ENCODE results near the gene LSM4. TPM values are rescaled to one million over a fixed set of nuclear protein-coding genes. Genes with fewer than 3 reads are reported as not detected.

LSM4 gene
- total and polyA plus RNA-seq, 10 of the 15 experiments (the other 5 are each of a cell fraction or from before 2014, with no cell fraction given) = 12.6 to 652 (median 217) TPM

DNA sequence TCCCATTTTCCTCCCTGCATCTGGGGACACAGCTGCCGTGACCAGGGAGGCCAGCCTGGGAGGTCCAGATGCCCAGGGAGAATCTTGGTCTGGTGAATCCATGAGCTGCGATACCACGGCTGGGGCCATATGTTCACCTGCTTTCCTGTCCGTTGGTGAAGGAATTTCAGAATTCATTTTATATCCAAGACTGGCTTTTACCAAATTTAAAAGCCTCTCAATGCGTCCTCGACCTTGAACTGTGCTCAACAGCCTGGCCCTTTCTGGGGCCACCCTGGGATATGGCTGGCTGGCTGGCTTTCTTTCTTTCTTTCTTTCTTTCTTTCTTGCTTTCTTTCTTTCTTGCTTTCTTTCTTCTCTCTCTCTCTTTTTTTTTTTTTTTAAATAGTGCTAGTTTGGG, 40.9 kb upstream of the LSM4 start:
- Histone ChIP-seq H3K9me3 (replicated peaks; ENCODE audit: control insufficient read depth, insufficient read depth, low read length) (no peaks in the 10 kb centered on the region; the same call in 2 of the 3 replicates), H3K36me3 (ENCODE audit: control insufficient read depth in 2 of 2, insufficient read depth in 2 of 2, low read length in 1 of 2) (peaks cover 0 to 10% of the 10 kb centered on the region in 2 experiments), H3K27me3 (replicated peaks in 1 of 2; ENCODE audit: control insufficient read depth in 2 of 2, insufficient read depth in 2 of 2, low read length in 1 of 2) (no peaks in the 10 kb centered on the region), H3K4me1 (ENCODE audit: control insufficient read depth, insufficient read depth, low read length) (peaks cover 11% of the 10 kb centered on the region), H2AFZ (ENCODE audit: control insufficient read depth, low read depth, low read length) (no peak overlapping the region), H3K4me3 (no peak overlapping the region), H3K79me2 (ENCODE audit: control insufficient read depth, insufficient read depth, low read length) (no peaks in the 10 kb centered on the region), H3K9ac (ENCODE audit: control insufficient read depth, insufficient read depth, low read length) (no peak overlapping the region), H3K4me2 (ENCODE audit: control insufficient read depth, insufficient read depth) (no peak overlapping the region), H4K20me1 (ENCODE audit: control insufficient read depth, insufficient read depth) (no peaks in the 10 kb centered on the region), H3K27ac (ENCODE audit: control insufficient read depth, insufficient read depth) (no peak overlapping the region)
- ChIA-PET RAD21 (ENCODE audit: unreplicated experiment) (no interaction called here), POLR2A (no interaction called here), SMC1A (ENCODE audit: uncharacterized antibody, unreplicated experiment) (no interaction called here), CTCF (no interaction called here)
- ATAC-seq = no peak
- no peak for TF ChIP-seq MTA2 (IDR thresholded peaks at IDR 0.05; ENCODE audit: low read depth)
- TF ChIP-seq PKNOX1 (IDR thresholded peaks at IDR 0.05) = no peak
- TF ChIP-seq NRF1 (conservative IDR thresholded peaks at IDR 0.05; ENCODE audit: low read depth, low read length) = no peak
- TF ChIP-seq POLR2AphosphoS5 (IDR thresholded peaks at IDR 0.05; ENCODE audit: low read length) = no peak
- no peak for TF ChIP-seq ZNF274 (IDR thresholded peaks at IDR 0.05; ENCODE audit: insufficient read depth, insufficient read length)
- TF ChIP-seq NR2F1 (conservative IDR thresholded peaks at IDR 0.05) = no peak
- no peak for TF ChIP-seq JUND (IDR thresholded peaks at IDR 0.05; ENCODE audit: low read depth, low read length)
- no peak for TF ChIP-seq KAT2A (conservative IDR thresholded peaks at IDR 0.05; ENCODE audit: control insufficient read depth, low read depth, low read length)
- no peak for TF ChIP-seq POLR2AphosphoS2 (IDR thresholded peaks at IDR 0.05; ENCODE audit: low read depth, low read length)
- TF ChIP-seq, protein P1, sequence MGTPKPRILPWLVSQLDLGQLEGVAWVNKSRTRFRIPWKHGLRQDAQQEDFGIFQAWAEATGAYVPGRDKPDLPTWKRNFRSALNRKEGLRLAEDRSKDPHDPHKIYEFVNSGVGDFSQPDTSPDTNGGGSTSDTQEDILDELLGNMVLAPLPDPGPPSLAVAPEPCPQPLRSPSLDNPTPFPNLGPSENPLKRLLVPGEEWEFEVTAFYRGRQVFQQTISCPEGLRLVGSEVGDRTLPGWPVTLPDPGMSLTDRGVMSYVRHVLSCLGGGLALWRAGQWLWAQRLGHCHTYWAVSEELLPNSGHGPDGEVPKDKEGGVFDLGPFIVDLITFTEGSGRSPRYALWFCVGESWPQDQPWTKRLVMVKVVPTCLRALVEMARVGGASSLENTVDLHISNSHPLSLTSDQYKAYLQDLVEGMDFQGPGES (IDR thresholded peaks at IDR 0.05) = no peak
- TF ChIP-seq, protein P2, sequence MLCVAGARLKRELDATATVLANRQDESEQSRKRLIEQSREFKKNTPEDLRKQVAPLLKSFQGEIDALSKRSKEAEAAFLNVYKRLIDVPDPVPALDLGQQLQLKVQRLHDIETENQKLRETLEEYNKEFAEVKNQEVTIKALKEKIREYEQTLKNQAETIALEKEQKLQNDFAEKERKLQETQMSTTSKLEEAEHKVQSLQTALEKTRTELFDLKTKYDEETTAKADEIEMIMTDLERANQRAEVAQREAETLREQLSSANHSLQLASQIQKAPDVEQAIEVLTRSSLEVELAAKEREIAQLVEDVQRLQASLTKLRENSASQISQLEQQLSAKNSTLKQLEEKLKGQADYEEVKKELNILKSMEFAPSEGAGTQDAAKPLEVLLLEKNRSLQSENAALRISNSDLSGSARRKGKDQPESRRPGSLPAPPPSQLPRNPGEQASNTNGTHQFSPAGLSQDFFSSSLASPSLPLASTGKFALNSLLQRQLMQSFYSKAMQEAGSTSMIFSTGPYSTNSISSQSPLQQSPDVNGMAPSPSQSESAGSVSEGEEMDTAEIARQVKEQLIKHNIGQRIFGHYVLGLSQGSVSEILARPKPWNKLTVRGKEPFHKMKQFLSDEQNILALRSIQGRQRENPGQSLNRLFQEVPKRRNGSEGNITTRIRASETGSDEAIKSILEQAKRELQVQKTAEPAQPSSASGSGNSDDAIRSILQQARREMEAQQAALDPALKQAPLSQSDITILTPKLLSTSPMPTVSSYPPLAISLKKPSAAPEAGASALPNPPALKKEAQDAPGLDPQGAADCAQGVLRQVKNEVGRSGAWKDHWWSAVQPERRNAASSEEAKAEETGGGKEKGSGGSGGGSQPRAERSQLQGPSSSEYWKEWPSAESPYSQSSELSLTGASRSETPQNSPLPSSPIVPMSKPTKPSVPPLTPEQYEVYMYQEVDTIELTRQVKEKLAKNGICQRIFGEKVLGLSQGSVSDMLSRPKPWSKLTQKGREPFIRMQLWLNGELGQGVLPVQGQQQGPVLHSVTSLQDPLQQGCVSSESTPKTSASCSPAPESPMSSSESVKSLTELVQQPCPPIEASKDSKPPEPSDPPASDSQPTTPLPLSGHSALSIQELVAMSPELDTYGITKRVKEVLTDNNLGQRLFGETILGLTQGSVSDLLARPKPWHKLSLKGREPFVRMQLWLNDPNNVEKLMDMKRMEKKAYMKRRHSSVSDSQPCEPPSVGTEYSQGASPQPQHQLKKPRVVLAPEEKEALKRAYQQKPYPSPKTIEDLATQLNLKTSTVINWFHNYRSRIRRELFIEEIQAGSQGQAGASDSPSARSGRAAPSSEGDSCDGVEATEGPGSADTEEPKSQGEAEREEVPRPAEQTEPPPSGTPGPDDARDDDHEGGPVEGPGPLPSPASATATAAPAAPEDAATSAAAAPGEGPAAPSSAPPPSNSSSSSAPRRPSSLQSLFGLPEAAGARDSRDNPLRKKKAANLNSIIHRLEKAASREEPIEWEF (IDR thresholded peaks at IDR 0.05; ENCODE audit: insufficient replicate concordance, low read depth, low read length) = no peak
- FAIRE-seq = no peak
- no peak for DNase-seq (ENCODE audit: low read depth, low spot score)
- in situ Hi-C loops (cut with MboI) (no loop called here), intact Hi-C loops (cut with micrococcal nuclease; ENCODE audit: unreplicated experiment) (no loop called here)
- 72% methylated on average over 6 of the region's 6 CpGs for WGBS (ENCODE audit: insufficient coverage, insufficient replicate concordance, low lambda C conversion rate, missing lambda C conversion rate)
- BruUV-seq (replicated peaks) = no TSS peak
